Esophagus muscularis mucosa (tissue), 3 donors: ENCODE data around the gene FERMT1.

ENCODE experiments used
- CTCF ChIP-seq, 3 experiments: fragments of 200-600 bp in 2 of 3; fragments of 450-650 bp in 1 of 3; sonication (generic) in 2 of 3; IDR thresholded peaks; one replicate each; pipeline ENCODE4 v1.5.1; 2017 to 2019; ENCODE audit warnings: antibody characterized with exemption in 3 of 3, mild to moderate bottlenecking in 2 of 3, moderate library complexity in 1 of 3
- POLR2A ChIP-seq: fragments of 450-650 bp; IDR thresholded peaks from one replicate; pipeline ENCODE4 v1.6.1; 2017; ENCODE audit warnings: antibody characterized with exemption, moderate library complexity, mild to moderate bottlenecking, low read depth
- POLR2AphosphoS5 ChIP-seq, 2 donors: sonication (generic); formaldehyde crosslinking; IDR thresholded peaks; one replicate each; pipeline ENCODE4 v1.6.1; 2017; ENCODE audit warnings: antibody characterized with exemption in 2 of 2

- no peak for TF ChIP-seq POLR2A
- no peak for TF ChIP-seq CTCF (IDR thresholded peaks at IDR 0.05)
- TF ChIP-seq POLR2AphosphoS5 (IDR thresholded peaks at IDR 0.05): no peak
Measured at GRCh38 chr20:6169251-6169650, 46.4 kb upstream of the FERMT1 start.
